A549 (cell line): ENCODE results near the gene TMEM91. TPM values are rescaled to one million over a fixed set of nuclear protein-coding genes. Genes with fewer than 3 reads are reported as not detected.

Experiments used
- BCL3 ChIP-seq: fragments of >200 bp; sonication (Bioruptor Twin); formaldehyde crosslinking; IDR thresholded peaks from 3 replicates; pipeline ENCODE4 v1.6.1; 2016
- BHLHE40 ChIP-seq: IDR thresholded peaks from 2 replicates; pipeline ENCODE4 v1.6.1; 2012; ENCODE audit warnings: low read depth, low read length, inconsistent platforms
- CBX2 ChIP-seq: fragments of 200-600 bp; sonication (generic); IDR thresholded peaks from 2 replicates; pipeline ENCODE4 v1.6.1; 2016; ENCODE audit warnings: low read depth, mild to moderate bottlenecking, borderline replicate concordance
- CHD2 ChIP-seq: fragments of 150-350 bp; IDR thresholded peaks from 2 replicates; pipeline ENCODE4 v1.6.1; 2014; ENCODE audit warnings: low read length; ENCODE audit not compliant: partially characterized antibody
- CHD4 ChIP-seq: fragments of 200-600 bp; sonication (generic); IDR thresholded peaks from 2 replicates; pipeline ENCODE4 v1.6.1; 2016; ENCODE audit warnings: antibody characterized with exemption, mild to moderate bottlenecking, borderline replicate concordance
- CTCF ChIP-seq: fragments of >200 bp; sonication (Bioruptor Twin); formaldehyde crosslinking; IDR thresholded peaks from 3 replicates; pipeline ENCODE4 v1.5.1; 2016
- E2F6 ChIP-seq: IDR thresholded peaks from 2 replicates; pipeline ENCODE4 v1.6.1; 2012; ENCODE audit warnings: low read depth, borderline replicate concordance
- EHMT2 ChIP-seq: fragments of 200-600 bp; sonication (generic); IDR thresholded peaks from 2 replicates; pipeline ENCODE4 v1.6.1; 2016; ENCODE audit warnings: antibody characterized with exemption, low read depth, mild to moderate bottlenecking, moderate library complexity
- EP300 ChIP-seq, 2 experiments: fragments of >200 bp; sonication (Bioruptor Twin); formaldehyde crosslinking; IDR thresholded peaks; 2 replicates in 1 of 2; 3 replicates in 1 of 2; pipeline ENCODE4 v1.6.1; 2016 to 2017
- ESRRA ChIP-seq: fragments of 150-350 bp; IDR thresholded peaks from 2 replicates; pipeline ENCODE4 v1.6.1; 2014; ENCODE audit warnings: mild to moderate bottlenecking, low read length, borderline replicate concordance
- HDAC2 ChIP-seq: fragments of 200-600 bp; sonication (generic); IDR thresholded peaks from 2 replicates; pipeline ENCODE4 v1.6.1; 2016
- HES2 ChIP-seq: fragments of >200 bp; sonication (Bioruptor Twin); formaldehyde crosslinking; IDR thresholded peaks from 2 replicates; pipeline ENCODE4 v1.6.1; 2016
- HMGXB4 ChIP-seq: fragments of 250-450 bp; sonication (Bioruptor Pico); IDR thresholded peaks from 2 replicates; pipeline ENCODE4 v1.5.0; 2021; ENCODE audit warnings: mild to moderate bottlenecking, moderate library complexity, borderline replicate concordance
- HOXB5 ChIP-seq: fragments of 250-450 bp; sonication (Bioruptor Pico); IDR thresholded peaks from 2 replicates; pipeline ENCODE4 v1.5.0; 2020; ENCODE audit warnings: mild to moderate bottlenecking, moderate library complexity
- JUNB ChIP-seq: fragments of >200 bp; sonication (Bioruptor Twin); formaldehyde crosslinking; IDR thresholded peaks from 2 replicates; pipeline ENCODE4 v1.6.1; 2016
- KDM1A ChIP-seq: fragments of 200-600 bp; sonication (generic); IDR thresholded peaks from 2 replicates; pipeline ENCODE4 v1.6.1; 2016; ENCODE audit warnings: low read depth, mild to moderate bottlenecking
- MAFK ChIP-seq: fragments of 450-650 bp; IDR thresholded peaks from 2 replicates; pipeline ENCODE4 v1.6.1; 2014; ENCODE audit not compliant: partially characterized antibody
- MAX ChIP-seq: IDR thresholded peaks from 2 replicates; pipeline ENCODE4 v1.6.1; 2012
- NFE2L2 ChIP-seq: fragments of 150-350 bp; conservative IDR thresholded peaks from 2 replicates; pipeline ENCODE4 v1.6.1; 2014; ENCODE audit warnings: low read length
- NPAS2 ChIP-seq: fragments of 250-450 bp; sonication (Bioruptor Pico); IDR thresholded peaks from 2 replicates; pipeline ENCODE4 v1.8.0; 2022; ENCODE audit warnings: mild to moderate bottlenecking, moderate library complexity, borderline replicate concordance
- NR3C1 ChIP-seq: fragments of >200 bp; sonication (Bioruptor Twin); formaldehyde crosslinking; IDR thresholded peaks from 3 replicates; pipeline ENCODE4 v1.6.1; 2017
- PBX3 ChIP-seq: IDR thresholded peaks from 2 replicates; pipeline ENCODE4 v1.6.1; 2012
- PHF8 ChIP-seq: fragments of 200-600 bp; sonication (generic); IDR thresholded peaks from 2 replicates; pipeline ENCODE4 v1.6.1; 2016; ENCODE audit warnings: low read depth, mild to moderate bottlenecking, antibody characterized with exemption, moderate library complexity, borderline replicate concordance
- POLR2A ChIP-seq: IDR thresholded peaks from 2 replicates; pipeline ENCODE4 v1.6.1; 2012; ENCODE audit warnings: mild to moderate bottlenecking, low read length
- RAD21 ChIP-seq, 2 experiments: fragments of >200 bp in 1 of 2; sonication (Bioruptor Twin) in 1 of 2; formaldehyde crosslinking in 1 of 2; IDR thresholded peaks in 1 of 2; conservative IDR thresholded peaks in 1 of 2; 2 replicates in 1 of 2; 3 replicates in 1 of 2; pipeline ENCODE4 v1.6.1; 2012 to 2018; ENCODE audit warnings: inconsistent platforms in 1 of 2
- RARB ChIP-seq: fragments of 250-450 bp; sonication (Bioruptor Pico); IDR thresholded peaks from 2 replicates; pipeline ENCODE4 v1.8.0; 2021; ENCODE audit warnings: mild to moderate bottlenecking, moderate library complexity
- RCOR1 ChIP-seq: fragments of 150-350 bp; IDR thresholded peaks from 2 replicates; pipeline ENCODE4 v1.6.1; 2014; ENCODE audit warnings: antibody characterized with exemption, low read length, low read depth
- RFX5 ChIP-seq: fragments of 450-650 bp; IDR thresholded peaks from 2 replicates; pipeline ENCODE4 v1.7.1; 2014; ENCODE audit warnings: antibody characterized with exemption, mild to moderate bottlenecking, moderate library complexity
- RNF2 ChIP-seq: fragments of 200-600 bp; sonication (generic); IDR thresholded peaks from 2 replicates; pipeline ENCODE4 v1.6.1; 2016; ENCODE audit warnings: low read depth, mild to moderate bottlenecking, antibody characterized with exemption, moderate library complexity, borderline replicate concordance
- SMC3 ChIP-seq: fragments of >200 bp; sonication (Bioruptor Twin); formaldehyde crosslinking; IDR thresholded peaks from 3 replicates; pipeline ENCODE4 v1.6.1; 2018; ENCODE audit warnings: inconsistent platforms
- SREBF2 ChIP-seq: fragments of 450-650 bp; IDR thresholded peaks from 2 replicates; pipeline ENCODE4 v1.6.1; 2014; ENCODE audit warnings: mild to moderate bottlenecking, moderate library complexity
- TP53 ChIP-seq: fragments of 250-450 bp; sonication (Bioruptor Pico); IDR thresholded peaks from 2 replicates; pipeline ENCODE4 v1.5.0; 2021; ENCODE audit warnings: mild to moderate bottlenecking, moderate library complexity
- ZC3H11A ChIP-seq: fragments of 450-650 bp; IDR thresholded peaks from 2 replicates; pipeline ENCODE4 v1.6.1; 2014; ENCODE audit warnings: antibody characterized with exemption, mild to moderate bottlenecking
- ZFP36 ChIP-seq: fragments of 450-650 bp; IDR thresholded peaks from 2 replicates; pipeline ENCODE4 v1.6.1; 2014; ENCODE audit warnings: borderline replicate concordance; ENCODE audit not compliant: partially characterized antibody
- ZNF302 ChIP-seq: fragments of 250-450 bp; sonication (Bioruptor Pico); IDR thresholded peaks from 2 replicates; pipeline ENCODE4 v1.9.0; 2021; ENCODE audit warnings: inconsistent platforms, mild to moderate bottlenecking, moderate library complexity
- ZSCAN20 ChIP-seq: fragments of 250-450 bp; sonication (Bioruptor Pico); IDR thresholded peaks from 2 replicates; pipeline ENCODE4 v1.8.0; 2022; ENCODE audit warnings: mild to moderate bottlenecking, moderate library complexity
- polyA plus RNA-seq, 4 experiments: library from polyadenylated mRNA; depleted of rRNA in 3 of 4; stranded (reverse); fragments of >200 nt; fragmentation: RNase III in 1 of 4; extraction: RNeasy Plus Mini Kit Qiagen cat#74134 plus additional on column Dnase treatment in 1 of 4; gene quantifications; 2 replicates in 3 of 4; 3 replicates in 1 of 4; pipeline ENCODE4 v1.2.3, GENCODE V29; 2011 to 2017

The TMEM91 gene
- polyA plus RNA-seq, 2 of the 4 experiments (the other 2 are of a cell fraction), result 4.0 to 5.2 TPM

GRCh38 chr19:41397086-41398049 is 21.0 kb downstream of the TMEM91 start, which contains the start of the genes BCKDHA and EXOSC5 (continued):
- TF ChIP-seq CTCF, result no peak
- no peak; a peak in 2 of 5 replicates for TF ChIP-seq RAD21 (conservative IDR thresholded peaks at IDR 0.05 in 1 of 2, IDR thresholded peaks at IDR 0.05 in 1 of 2)
- peak; percentile 90 for TF ChIP-seq BHLHE40
- TF ChIP-seq EHMT2, result no peak
- TF ChIP-seq ZSCAN20, result no peak
- no peak; the same call in 1 of the 2 replicates for TF ChIP-seq RNF2
- TF ChIP-seq CBX2, result no peak
- peak; percentile 74 for TF ChIP-seq TP53 (CRISPR knock-in tag)
- TF ChIP-seq KDM1A, result no peak
- TF ChIP-seq NR3C1, result no peak
- TF ChIP-seq CHD4, result no peak
- TF ChIP-seq SREBF2, result no peak
- TF ChIP-seq RARB (CRISPR knock-in tag), result no peak
- TF ChIP-seq HOXB5 (CRISPR knock-in tag), result peak; percentile 56; the same call in 1 of the 2 replicates
- TF ChIP-seq NPAS2 (CRISPR knock-in tag), result peak; percentile 89
- peak; percentile 87 for TF ChIP-seq POLR2A
- TF ChIP-seq EP300 (IDR thresholded peaks at IDR 0.05), result no peak
- no peak for TF ChIP-seq ZNF302 (CRISPR knock-in tag)
- TF ChIP-seq ZFP36, result peak; percentile 16
- TF ChIP-seq RCOR1, result peak; percentile 13; the same call in 1 of the 2 replicates
- peak; percentile 68 for TF ChIP-seq RFX5
- TF ChIP-seq MAX, result peak; percentile 100
- peak; percentile 27 for TF ChIP-seq CHD2
- peak; percentile 59; the same call in 2 of the 3 replicates for TF ChIP-seq BCL3
- TF ChIP-seq SMC3, result no peak
- 0 out of 2 replicates have a peak, but pooled peaks have one; percentile 69 for TF ChIP-seq HDAC2
- peak; percentile 82; the same call in 1 of the 2 replicates for TF ChIP-seq PHF8
- TF ChIP-seq HES2, result no peak
- no peak for TF ChIP-seq NFE2L2
- TF ChIP-seq JUNB, result no peak
- no peak for TF ChIP-seq ZC3H11A
- no peak for TF ChIP-seq MAFK
- TF ChIP-seq HMGXB4 (CRISPR knock-in tag), result peak; percentile 43; the same call in 1 of the 2 replicates
- peak; percentile 99 for TF ChIP-seq E2F6
- no peak for TF ChIP-seq ESRRA
- TF ChIP-seq PBX3, result no peak
